Measurements from ENCODE around the gene MED7.

MED7 gene

DNA sequence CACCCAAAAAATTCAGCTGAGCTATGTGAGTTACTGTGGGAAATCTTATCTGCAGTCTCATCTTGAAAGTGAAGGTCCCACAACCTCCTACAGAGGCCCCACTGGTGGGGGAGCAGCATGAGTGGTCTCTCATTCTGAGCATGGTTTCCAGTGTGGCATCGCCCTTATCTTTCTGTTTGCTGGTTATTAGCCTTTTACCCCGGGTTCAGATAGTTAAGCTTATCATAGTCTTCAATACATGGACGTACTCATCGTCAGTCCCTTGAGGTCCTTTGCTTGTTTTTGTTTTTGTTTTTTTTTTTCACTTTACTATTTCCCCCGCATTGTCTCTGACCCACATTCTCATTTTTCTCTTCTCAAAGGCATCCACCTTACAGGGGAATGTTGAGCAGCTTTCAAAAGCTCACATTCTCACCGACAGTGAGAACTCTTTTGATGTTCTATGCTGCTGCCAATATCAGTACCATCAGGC lies 26.1 kb downstream of the MED7 start (continued):
- TF ChIP-seq ZBTB7A (tag by site-specific recombination; IDR thresholded peaks at IDR 0.05; ENCODE audit: low read depth) (no peak), ZNF121 (tag by site-specific recombination; IDR thresholded peaks at IDR 0.05) (no peak), PATZ1 (tag by site-specific recombination; IDR thresholded peaks at IDR 0.05) (no peak), PRDM4 (tag by site-specific recombination; IDR thresholded peaks at IDR 0.05) (no peak), ZNF416 (tag by site-specific recombination; IDR thresholded peaks at IDR 0.05) (no peak), ZSCAN30 (tag by site-specific recombination; IDR thresholded peaks at IDR 0.05) (no peak), ZNF585B (tag by site-specific recombination; IDR thresholded peaks at IDR 0.05) (no peak), ZNF202 (tag by site-specific recombination; IDR thresholded peaks at IDR 0.05; ENCODE audit: borderline replicate concordance) (no peak), ZNF449 (tag by site-specific recombination; IDR thresholded peaks at IDR 0.05) (no peak), ZNF639 (tag by site-specific recombination; IDR thresholded peaks at IDR 0.05) (no peak)
- TF ChIP-seq, protein P1, sequence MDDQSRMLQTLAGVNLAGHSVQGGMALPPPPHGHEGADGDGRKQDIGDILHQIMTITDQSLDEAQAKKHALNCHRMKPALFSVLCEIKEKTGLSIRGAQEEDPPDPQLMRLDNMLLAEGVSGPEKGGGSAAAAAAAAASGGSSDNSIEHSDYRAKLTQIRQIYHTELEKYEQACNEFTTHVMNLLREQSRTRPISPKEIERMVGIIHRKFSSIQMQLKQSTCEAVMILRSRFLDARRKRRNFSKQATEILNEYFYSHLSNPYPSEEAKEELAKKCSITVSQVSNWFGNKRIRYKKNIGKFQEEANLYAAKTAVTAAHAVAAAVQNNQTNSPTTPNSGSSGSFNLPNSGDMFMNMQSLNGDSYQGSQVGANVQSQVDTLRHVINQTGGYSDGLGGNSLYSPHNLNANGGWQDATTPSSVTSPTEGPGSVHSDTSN (CRISPR knock-in tag; IDR thresholded peaks at IDR 0.05): no peak

GRCh38 chr5:157115502-157115901 lies 27.2 kb downstream of the MED7 start:
- no peaks in the 10 kb centered on the region for H3K36me3 ChIP-seq (ENCODE audit: control insufficient read depth in 2 of 2, insufficient read depth in 1 of 2, low read length in 2 of 2)
- no peaks in the 10 kb centered on the region for H3K9me3 ChIP-seq (ENCODE audit: control insufficient read depth, insufficient read depth, low read depth, low read length)
- no peak overlapping the region for H3K4me3 ChIP-seq (ENCODE audit: low read depth, low read length)
- TF ChIP-seq REST (tag by site-specific recombination; IDR thresholded peaks at IDR 0.05): no peak
- no peak for TF ChIP-seq PATZ1 (tag by site-specific recombination; IDR thresholded peaks at IDR 0.05)
- no peak for TF ChIP-seq ZNF148 (tag by site-specific recombination; IDR thresholded peaks at IDR 0.05; ENCODE audit: borderline replicate concordance)
- POLR2A ChIA-PET: no interaction called here
- CTCF ChIA-PET: interaction anchor here (0.5 to 1.3 kb wide), 3 partner anchors 22 to 34 kb away, joined by 3 to 5 read pairs (median 5); no protein-coding TSS in a partner anchor
- no peak overlapping the region for H3K27ac ChIP-seq (ENCODE audit: extremely low read depth, low read depth, low read length)
- H3K4me1 ChIP-seq (ENCODE audit: control insufficient read depth, insufficient read depth, low read length): no peaks in the 10 kb centered on the region
